Measurements from ENCODE around the gene PPM1E.

Gene PPM1E

DNA sequence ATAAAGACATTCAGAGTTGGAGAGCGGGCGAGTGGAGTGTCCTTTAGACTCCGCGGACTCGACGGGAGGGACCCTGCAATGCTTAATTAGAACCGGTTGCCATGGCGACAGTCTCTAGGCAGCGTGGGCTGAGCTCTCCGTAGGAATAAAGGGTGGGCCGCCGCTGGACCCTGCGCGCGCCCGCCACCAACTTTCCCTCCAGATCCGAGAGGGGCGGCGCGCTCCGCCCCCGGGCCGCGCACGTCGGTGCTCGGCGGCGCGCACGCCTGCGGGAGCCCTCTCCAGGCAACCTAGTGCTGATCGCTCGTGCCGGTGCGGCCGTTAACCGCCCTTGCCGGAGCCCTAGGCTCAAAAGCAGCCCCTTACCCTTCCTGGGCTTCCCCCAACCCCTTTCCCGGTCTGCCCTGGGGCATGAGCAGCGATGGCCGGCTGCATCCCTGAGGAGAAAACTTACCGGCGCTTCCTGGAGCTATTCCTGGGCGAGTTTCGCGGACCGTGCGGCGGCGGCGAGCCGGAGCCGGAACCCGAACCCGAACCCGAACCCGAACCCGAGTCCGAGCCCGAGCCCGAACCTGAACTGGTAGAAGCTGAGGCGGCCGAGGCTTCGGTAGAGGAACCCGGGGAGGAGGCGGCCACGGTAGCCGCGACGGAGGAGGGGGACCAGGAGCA lies at the start of gene PPM1E:
Gene PPM1E (plus strand): TSS at position 278 of the 669 bp plus-strand sequence.
- DNase-seq (ENCODE audit: insufficient read length, low spot score), result peak; percentile 71
- no peak for FAIRE-seq
- TF ChIP-seq, protein P1, sequence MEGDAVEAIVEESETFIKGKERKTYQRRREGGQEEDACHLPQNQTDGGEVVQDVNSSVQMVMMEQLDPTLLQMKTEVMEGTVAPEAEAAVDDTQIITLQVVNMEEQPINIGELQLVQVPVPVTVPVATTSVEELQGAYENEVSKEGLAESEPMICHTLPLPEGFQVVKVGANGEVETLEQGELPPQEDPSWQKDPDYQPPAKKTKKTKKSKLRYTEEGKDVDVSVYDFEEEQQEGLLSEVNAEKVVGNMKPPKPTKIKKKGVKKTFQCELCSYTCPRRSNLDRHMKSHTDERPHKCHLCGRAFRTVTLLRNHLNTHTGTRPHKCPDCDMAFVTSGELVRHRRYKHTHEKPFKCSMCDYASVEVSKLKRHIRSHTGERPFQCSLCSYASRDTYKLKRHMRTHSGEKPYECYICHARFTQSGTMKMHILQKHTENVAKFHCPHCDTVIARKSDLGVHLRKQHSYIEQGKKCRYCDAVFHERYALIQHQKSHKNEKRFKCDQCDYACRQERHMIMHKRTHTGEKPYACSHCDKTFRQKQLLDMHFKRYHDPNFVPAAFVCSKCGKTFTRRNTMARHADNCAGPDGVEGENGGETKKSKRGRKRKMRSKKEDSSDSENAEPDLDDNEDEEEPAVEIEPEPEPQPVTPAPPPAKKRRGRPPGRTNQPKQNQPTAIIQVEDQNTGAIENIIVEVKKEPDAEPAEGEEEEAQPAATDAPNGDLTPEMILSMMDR (IDR thresholded peaks at IDR 0.05; ENCODE audit: insufficient read depth, missing control alignments), result no peak

- TF ChIP-seq, protein P1 (IDR thresholded peaks at IDR 0.05; ENCODE audit: insufficient read depth, missing control alignments), result no peak
- FAIRE-seq (no peak), DNase-seq (ENCODE audit: insufficient read length, low spot score) (no peak)
Observed at GRCh38 chr17:58706351-58707140, 49.1 kb upstream of the PPM1E start.

GRCh38 chr17:58710948-58711552 lies 44.6 kb upstream of the PPM1E start:
- FAIRE-seq (peak; percentile 72), DNase-seq (ENCODE audit: insufficient read length, low spot score) (no peak)
- TF ChIP-seq, protein P1 (IDR thresholded peaks at IDR 0.05; ENCODE audit: insufficient read depth, missing control alignments), result peak; percentile 98

- TF ChIP-seq, protein P1 (IDR thresholded peaks at IDR 0.05; ENCODE audit: insufficient read depth, missing control alignments), result no peak
- FAIRE-seq (no peak), DNase-seq (ENCODE audit: insufficient read length, low spot score) (no peak)
Observed at GRCh38 chr17:58722274-58722673, 33.4 kb upstream of the PPM1E start.

DNA sequence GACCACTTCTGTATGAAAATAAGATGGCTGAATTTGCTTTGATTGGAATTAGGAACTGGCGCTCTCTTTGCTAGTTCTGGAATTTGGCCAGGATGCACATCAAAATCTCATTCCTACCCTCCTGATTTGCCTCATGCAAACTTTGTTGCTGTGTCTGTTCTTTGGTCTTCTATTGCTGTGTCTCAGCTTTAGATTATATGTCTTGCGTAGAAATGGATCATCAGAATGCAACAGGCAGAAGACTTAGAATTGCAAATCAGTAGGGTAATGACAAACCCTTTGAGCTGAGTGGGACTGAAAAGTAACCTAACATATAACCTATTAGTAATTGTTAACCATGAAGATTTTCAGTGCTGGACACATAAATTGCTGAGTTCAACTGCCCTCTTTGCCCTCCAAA lies 33.0 kb upstream of the PPM1E start:
- FAIRE-seq (no peak), DNase-seq (ENCODE audit: insufficient read length, low spot score) (no peak)
- TF ChIP-seq, protein P1 (IDR thresholded peaks at IDR 0.05; ENCODE audit: insufficient read depth, missing control alignments), result no peak

DNA sequence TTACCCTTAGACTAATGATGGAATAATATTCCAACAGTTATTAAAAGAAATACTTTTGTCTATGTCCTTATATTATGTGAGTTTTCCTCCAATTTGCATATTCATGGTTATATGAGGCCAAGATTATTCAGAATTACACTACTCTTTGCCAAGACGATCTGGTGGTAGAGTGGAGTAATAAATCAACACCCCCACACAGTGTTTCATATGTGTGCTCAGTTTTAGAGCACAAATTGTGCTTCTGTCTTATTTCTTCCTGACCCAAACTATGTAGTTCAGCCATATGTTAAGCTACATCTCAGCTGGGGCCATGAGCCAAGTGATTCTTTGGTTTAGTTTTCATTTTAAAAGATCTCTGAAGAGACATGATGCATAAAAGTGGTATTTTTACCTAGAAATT lies 26.9 kb upstream of the PPM1E start:
- DNase-seq (ENCODE audit: insufficient read length, low spot score), result no peak
- TF ChIP-seq, protein P1 (IDR thresholded peaks at IDR 0.05; ENCODE audit: insufficient read depth, missing control alignments), result no peak
- no peak for FAIRE-seq

All from D721Med (cell line).